Esophagus squamous epithelium (tissue), 4 donors: ENCODE measurements around the gene KLRD1.

Source experiments
- CTCF ChIP-seq, 6 experiments: fragments of 450-650 bp in 4 of 6; fragments of 200-600 bp in 2 of 6; sonication (generic) in 2 of 6; IDR thresholded peaks; one replicate each; pipeline ENCODE4 v1.5.1; 2016 to 2019; ENCODE audit warnings: antibody characterized with exemption in 6 of 6, mild to moderate bottlenecking in 4 of 6, moderate library complexity in 4 of 6
- POLR2A ChIP-seq, 4 donors: fragments of 450-650 bp; IDR thresholded peaks; one replicate each; pipeline ENCODE4 v1.6.1; 2017; ENCODE audit warnings: antibody characterized with exemption in 4 of 4, mild to moderate bottlenecking in 4 of 4, moderate library complexity in 3 of 4

DNA sequence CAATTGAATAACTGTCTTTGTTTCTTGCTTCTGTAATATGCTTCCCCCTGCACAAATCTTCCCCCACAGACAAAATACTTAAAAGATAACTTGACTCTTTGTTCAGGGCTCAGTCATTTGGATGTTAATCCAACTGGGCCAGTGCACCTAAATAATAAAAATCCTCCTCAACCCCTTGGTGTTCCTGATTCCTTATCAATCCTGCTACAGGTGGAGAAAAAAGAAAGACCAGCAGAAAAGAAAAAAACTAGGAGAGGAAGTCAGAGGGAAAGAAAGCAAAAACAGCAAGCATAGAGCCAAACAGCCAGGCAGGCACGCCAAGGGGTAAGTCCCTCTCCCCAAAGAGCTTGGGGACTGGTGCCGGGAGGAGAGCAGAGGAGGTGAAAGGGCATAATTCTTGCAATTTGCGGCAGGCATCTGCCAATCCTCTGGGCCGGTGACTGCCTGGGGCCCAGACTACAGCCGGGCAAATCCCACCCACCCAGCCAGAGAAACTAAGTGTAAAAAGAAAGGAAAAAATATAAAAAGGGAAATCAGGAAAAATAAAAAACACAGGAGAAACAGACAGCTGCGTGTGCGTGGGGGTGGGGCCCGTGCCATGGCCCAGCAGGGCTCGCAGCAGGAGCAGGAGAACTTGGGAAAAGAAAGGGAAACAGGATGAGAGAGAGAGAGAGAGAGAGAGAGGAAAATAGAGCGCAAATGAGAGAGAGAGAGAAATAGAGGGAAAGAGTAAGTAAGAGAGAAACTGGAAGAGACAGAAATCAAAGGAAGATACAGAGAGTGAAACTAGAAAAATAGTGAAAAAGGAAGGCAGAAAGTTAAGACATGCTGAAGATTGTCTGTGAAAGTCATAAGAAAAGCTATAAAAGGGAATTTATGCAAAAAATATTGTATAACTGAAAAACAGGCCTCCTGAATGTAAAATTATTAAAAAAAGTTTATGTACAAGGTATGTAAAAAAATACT, 60.8 kb downstream of the KLRD1 start:
- TF ChIP-seq CTCF (IDR thresholded peaks at IDR 0.05) (no peak), POLR2A (IDR thresholded peaks at IDR 0.05) (no peak)
